ENCODE measurements around the gene MDP1.

Gene MDP1

GRCh38 chr14:24164518-24164991 is 51.3 kb downstream of the MDP1 start:
- FAIRE-seq, result no peak
- DNase-seq (ENCODE audit: insufficient read length, low spot score), result no peak

Data from HTR-8/SVneo (cell line).